Common myeloid progenitor, CD34-positive (primary cell): Measurements from ENCODE around the gene ZBTB4.
A peak's percentile ranks its signal among the peaks of the same experiment; 100 is the strongest.

Experiments
- CTCF ChIA-PET: fragments of 350-600 bp; sonication (Branson Sonifier 250); formaldehyde crosslinking; loops from one replicate; lab custom pipeline; 2021; ENCODE audit warnings: antibody characterized with exemption; lab: Charles Lee
- POLR2A ChIA-PET: fragments of 350-600 bp; sonication (Branson Sonifier 250); formaldehyde crosslinking; loops from one replicate; lab custom pipeline; 2021; ENCODE audit warnings: antibody characterized with exemption; lab: Charles Lee
- DNase-seq, 3 donors: peaks; one replicate each; pipeline versions ENCODE4 v3.0.0 to v3.0.0-alpha.2; 2013
- H3K27ac ChIP-seq, 2 experiments: 1 replicate in 1 of 2; 2 replicates in 1 of 2; pipeline ENCODE4 v1.7.0; 2013; ENCODE audit warnings: inconsistent platforms in 2 of 2, low read length in 2 of 2, mild to moderate bottlenecking in 2 of 2, low read depth in 1 of 2, moderate library complexity in 1 of 2; ENCODE audit not compliant: severe bottlenecking in 2 of 2, insufficient read depth in 1 of 2, poor library complexity in 1 of 2
- H3K27me3 ChIP-seq, 5 experiments: replicated peaks in 2 of 5; 1 replicate in 3 of 5; 2 replicates in 2 of 5; pipeline versions ENCODE4 v1.6.1 to v1.7.0; 2013; ENCODE audit warnings: low read length in 4 of 5, mild to moderate bottlenecking in 2 of 5, moderate library complexity in 2 of 5, inconsistent platforms in 1 of 5; ENCODE audit not compliant: insufficient read depth in 5 of 5, control insufficient read depth in 4 of 5
- H3K36me3 ChIP-seq, 4 experiments: 1 replicate in 2 of 4; 2 replicates in 2 of 4; pipeline versions ENCODE4 v1.6.1 to v1.7.0; 2013; ENCODE audit warnings: low read length in 3 of 4, control low read depth in 1 of 4, mild to moderate bottlenecking in 1 of 4; ENCODE audit not compliant: control insufficient read depth in 4 of 4, insufficient read depth in 4 of 4
- H3K4me1 ChIP-seq, 4 experiments: 1 replicate in 3 of 4; 2 replicates in 1 of 4; pipeline versions ENCODE4 v1.6.1 to v1.7.1; 2013; ENCODE audit warnings: low read length in 3 of 4, mild to moderate bottlenecking in 3 of 4, control low read depth in 1 of 4, inconsistent platforms in 1 of 4, moderate library complexity in 1 of 4; ENCODE audit not compliant: control insufficient read depth in 4 of 4, insufficient read depth in 4 of 4; ENCODE audit errors: control extremely low read depth in 1 of 4
- H3K4me3 ChIP-seq, 7 experiments: 1 replicate in 4 of 7; 2 replicates in 3 of 7; pipeline versions ENCODE4 v1.5.1 to v1.7.0; 2013; ENCODE audit warnings: mild to moderate bottlenecking in 7 of 7, low read length in 6 of 7, moderate library complexity in 6 of 7, inconsistent platforms in 2 of 7, low read depth in 2 of 7, control low read depth in 1 of 7; ENCODE audit not compliant: insufficient read depth in 4 of 7, control insufficient read depth in 1 of 7; ENCODE audit errors: extremely low read depth in 1 of 7
- H3K9me3 ChIP-seq, 5 experiments: 1 replicate in 4 of 5; 2 replicates in 1 of 5; pipeline versions ENCODE4 v1.6.1 to v1.7.1; 2013; ENCODE audit warnings: low read length in 4 of 5, mild to moderate bottlenecking in 2 of 5, inconsistent platforms in 1 of 5, low read depth in 1 of 5, moderate library complexity in 1 of 5; ENCODE audit not compliant: control insufficient read depth in 4 of 5, insufficient read depth in 2 of 5; ENCODE audit errors: control extremely low read depth in 1 of 5
- WGBS: methylation state at CpG from one replicate; pipeline ENCODE4 v1.1.5; 2013; ENCODE audit not compliant: insufficient coverage; 5-methylcytosine and 5-hydroxymethylcytosine counted together

The ZBTB4 gene

GRCh38 chr17:7503521-7503920, 24.1 kb upstream of the ZBTB4 start:
- 91% methylated on average over 8 of the region's 8 CpGs for WGBS
- Histone ChIP-seq H3K36me3 (peaks cover 25 to 90% (median 73%) of the 10 kb centered on the region in 4 experiments), H3K27ac (no peak overlapping the region), H3K27me3 (no peaks in the 10 kb centered on the region), H3K9me3 (no peaks in the 10 kb centered on the region), H3K4me3 (no peak overlapping the region), H3K4me1 (no peaks in the 10 kb centered on the region)
- DNase-seq, result no peak
- ChIA-PET CTCF (interaction anchor here (1.0 to 4.1 kb wide), 7 partner anchors 10 to 147 kb away, joined by 4 to 20 read pairs (median 5); partner anchors contain the start of genes SENP3 and TNFSF13), POLR2A (interaction anchor here (0.7 kb wide), 1 partner anchor 190 kb away, joined by 6 read pairs; no protein-coding TSS in a partner anchor)

DNA sequence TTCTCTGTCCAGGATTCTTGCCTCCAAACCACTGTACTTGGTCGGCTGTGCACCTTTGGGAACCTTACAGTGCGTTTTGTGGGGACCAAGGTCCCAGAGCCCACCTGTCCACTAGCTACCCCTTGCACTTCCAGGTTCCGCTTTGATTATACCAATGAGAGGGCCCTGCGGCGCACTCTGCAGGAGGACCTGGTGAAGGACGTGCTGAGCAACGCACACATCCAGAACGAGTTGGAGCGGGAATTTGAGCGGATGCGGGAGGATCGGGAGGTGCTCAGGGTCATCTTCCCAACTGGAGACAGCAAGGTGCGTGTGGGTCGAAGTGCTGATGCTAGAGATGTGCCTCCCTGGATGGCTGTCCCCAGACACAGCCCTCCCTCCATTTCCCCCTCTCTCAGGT, 23.6 kb upstream of the ZBTB4 start:
- H3K4me3 ChIP-seq, result no peak overlapping the region
- H3K27ac ChIP-seq, result no peak overlapping the region
- no peaks in the 10 kb centered on the region for H3K9me3 ChIP-seq
- ChIA-PET POLR2A (interaction anchor here (1.0 kb wide), 1 partner anchor 66 kb away, joined by 4 read pairs; no protein-coding TSS in a partner anchor), CTCF (interaction anchor here (0.7 to 4.1 kb wide), 11 partner anchors 9 to 149 kb away, joined by 3 to 20 read pairs (median 4); partner anchors contain the start of genes SENP3, TMEM95 and TNFSF13)
- peak in 1 of 3 donors; percentile 40 for DNase-seq
- no peaks in the 10 kb centered on the region for H3K27me3 ChIP-seq
- H3K4me1 ChIP-seq, result no peaks in the 10 kb centered on the region
- peaks cover 29 to 90% (median 73%) of the 10 kb centered on the region in 4 experiments for H3K36me3 ChIP-seq
- 96% methylated on average over 13 of the region's 14 CpGs for WGBS

- no peaks in the 10 kb centered on the region for H3K4me1 ChIP-seq
- no peaks in the 10 kb centered on the region for H3K27me3 ChIP-seq
- H3K36me3 ChIP-seq, result peaks cover 29 to 92% (median 76%) of the 10 kb centered on the region in 4 experiments
- WGBS, result 96% methylated on average over 15 of the region's 20 CpGs
- DNase-seq, result no peak
- no peak overlapping the region for H3K4me3 ChIP-seq
- ChIA-PET CTCF (interaction anchor here (0.7 to 4.1 kb wide), 9 partner anchors 8 to 149 kb away, joined by 3 to 20 read pairs (median 4); partner anchors contain the start of genes SENP3, TMEM95 and TNFSF13), POLR2A (interaction anchor here (1.0 to 1.1 kb wide), 2 partner anchors 16 to 65 kb away, joined by 3 to 4 read pairs; no protein-coding TSS in a partner anchor)
- no peak overlapping the region for H3K27ac ChIP-seq
- no peaks in the 10 kb centered on the region for H3K9me3 ChIP-seq
Observed at GRCh38 chr17:7502171-7502847, 22.9 kb upstream of the ZBTB4 start.

DNA sequence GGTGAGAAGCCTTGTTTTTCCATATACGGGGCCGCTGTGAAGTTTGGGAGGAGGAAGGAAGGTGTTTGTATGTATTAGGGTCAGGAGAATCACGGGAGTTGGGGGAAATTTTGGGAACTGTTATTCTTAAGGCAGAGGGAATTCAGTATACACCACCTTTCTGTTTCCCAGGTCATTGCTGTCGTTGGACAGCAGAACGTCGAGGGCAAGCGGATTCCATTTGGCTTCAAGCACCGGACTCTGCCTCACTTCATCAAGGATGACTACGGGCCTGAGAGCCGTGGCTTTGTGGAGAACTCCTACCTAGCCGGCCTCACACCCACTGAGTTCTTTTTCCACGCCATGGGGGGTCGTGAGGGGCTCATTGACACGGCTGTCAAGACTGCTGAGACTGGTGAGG, 22.3 kb upstream of the ZBTB4 start:
- Histone ChIP-seq H3K4me1 (no peaks in the 10 kb centered on the region), H3K27me3 (no peaks in the 10 kb centered on the region), H3K27ac (no peak overlapping the region), H3K36me3 (peaks cover 32 to 92% (median 76%) of the 10 kb centered on the region in 4 experiments), H3K9me3 (no peaks in the 10 kb centered on the region), H3K4me3 (no peak overlapping the region)
- CTCF ChIA-PET, result interaction anchor here (1.4 to 4.1 kb wide), 3 partner anchors 14 to 65 kb away, joined by 3 to 20 read pairs (median 7); partner anchors contain the start of genes SENP3 and TNFSF13
- POLR2A ChIA-PET, result interaction anchor here (1.1 kb wide), 1 partner anchor 15 kb away, joined by 3 read pairs; no protein-coding TSS in a partner anchor
- WGBS, result 92% methylated on average over 13 of the region's 14 CpGs
- no peak for DNase-seq

DNA sequence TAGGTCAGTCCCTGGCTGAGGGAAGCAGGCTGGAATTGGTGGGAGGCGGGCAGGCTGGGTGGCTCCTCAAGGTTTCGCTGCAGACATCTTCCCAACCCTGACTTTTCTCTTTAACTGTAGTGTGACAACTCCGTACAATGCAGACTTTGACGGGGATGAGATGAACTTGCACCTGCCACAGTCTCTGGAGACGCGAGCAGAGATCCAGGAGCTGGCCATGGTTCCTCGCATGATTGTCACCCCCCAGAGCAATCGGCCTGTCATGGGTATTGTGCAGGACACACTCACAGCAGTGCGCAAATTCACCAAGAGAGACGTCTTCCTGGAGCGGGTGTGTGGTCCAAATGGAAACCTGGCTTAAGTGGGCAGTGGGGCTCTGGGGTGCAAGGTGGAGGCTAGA, 19.7 kb upstream of the ZBTB4 start:
- WGBS, result 87% methylated on average over 10 of the region's 11 CpGs
- ChIA-PET POLR2A (interaction anchor here (0.6 kb wide), 1 partner anchor 8 kb away, joined by 3 read pairs; no protein-coding TSS in a partner anchor), CTCF (interaction anchor here (1.8 kb wide), 1 partner anchor 14 kb away, joined by 5 read pairs; no protein-coding TSS in a partner anchor)
- Histone ChIP-seq H3K27me3 (no peaks in the 10 kb centered on the region), H3K27ac (no peak overlapping the region), H3K36me3 (peaks cover 28 to 90% (median 81%) of the 10 kb centered on the region in 4 experiments), H3K4me1 (no peaks in the 10 kb centered on the region), H3K4me3 (no peak overlapping the region), H3K9me3 (no peaks in the 10 kb centered on the region)
- DNase-seq, result no peak

GRCh38 chr17:7497636-7498035, 18.2 kb upstream of the ZBTB4 start:
- ChIA-PET CTCF (interaction anchor here (1.0 to 1.2 kb wide), 3 partner anchors 11 to 42 kb away, joined by 3 to 5 read pairs (median 3); no protein-coding TSS in a partner anchor), POLR2A (interaction anchor here (1.0 kb wide), 1 partner anchor 61 kb away, joined by 3 read pairs; no protein-coding TSS in a partner anchor)
- Histone ChIP-seq H3K4me1 (no peaks in the 10 kb centered on the region), H3K27me3 (no peaks in the 10 kb centered on the region), H3K27ac (no peak overlapping the region), H3K36me3 (peaks cover 19 to 82% (median 72%) of the 10 kb centered on the region in 4 experiments), H3K9me3 (no peaks in the 10 kb centered on the region), H3K4me3 (no peak overlapping the region)
- 96% methylated on average over 11 of the region's 14 CpGs for WGBS
- DNase-seq, result no peak
